Transverse colon (tissue), 4 donors: Measurements from ENCODE around the gene TGIF1. TPM values are rescaled to one million over a fixed set of nuclear protein-coding genes. Genes with fewer than 3 reads are reported as not detected.

Experiments used
- DNase-seq: peaks from one replicate; pipeline ENCODE4 v3.0.0-alpha.2; 2019
- H3K27ac ChIP-seq, 4 donors: fragments of 200-600 bp; sonication (generic); 2 replicates each; pipeline ENCODE4 v1.5.1; 2016 to 2018; ENCODE audit warnings: inconsistent platforms in 4 of 4
- H3K27me3 ChIP-seq: fragments of 200-600 bp; sonication (generic); 2 replicates; pipeline ENCODE4 v1.5.1; 2017; ENCODE audit warnings: inconsistent platforms
- H3K36me3 ChIP-seq, 4 donors: fragments of 200-600 bp; sonication (generic); 2 replicates each; pipeline ENCODE4 v1.5.1; 2017 to 2019; ENCODE audit warnings: inconsistent platforms in 4 of 4
- H3K4me1 ChIP-seq, 4 donors: fragments of 200-600 bp; sonication (generic); 2 replicates each; pipeline ENCODE4 v1.5.1; 2017 to 2020; ENCODE audit warnings: inconsistent platforms in 4 of 4
- H3K4me3 ChIP-seq, 4 donors: fragments of 200-600 bp; sonication (generic); 1 replicate in 1 of 4; 2 replicates in 3 of 4; pipeline versions ENCODE4 v1.5.1 to v1.6.1; 2017 to 2019; ENCODE audit warnings: inconsistent platforms in 4 of 4
- H3K9me3 ChIP-seq, 2 donors: fragments of 200-600 bp; sonication (generic); 2 replicates each; pipeline ENCODE4 v1.5.1; 2017 to 2019; ENCODE audit warnings: inconsistent platforms in 2 of 2
- EP300 ChIP-seq: sonication (generic); formaldehyde crosslinking; IDR thresholded peaks from one replicate; pipeline ENCODE4 v1.6.1; 2017; ENCODE audit warnings: antibody characterized with exemption, low read depth
- POLR2A ChIP-seq: fragments of 450-650 bp; IDR thresholded peaks from one replicate; pipeline ENCODE4 v1.6.1; 2016; ENCODE audit warnings: antibody characterized with exemption, mild to moderate bottlenecking, moderate library complexity
- POLR2AphosphoS5 ChIP-seq, 3 donors: sonication (generic); formaldehyde crosslinking; IDR thresholded peaks; one replicate each; pipeline ENCODE4 v1.6.1; 2016; ENCODE audit warnings: antibody characterized with exemption in 3 of 3
- WGBS, 2 donors: methylation state at CpG; one replicate each; pipeline ENCODE4 v1.1.5; 2018; ENCODE audit warnings: low coverage in 1 of 2; 5-methylcytosine and 5-hydroxymethylcytosine counted together
- in situ Hi-C, 4 donors: fragments of 200-750 bp; cut with MboI; loops; one replicate each; pipeline versions ENCODE4 v1.15.0 to v1.15.1; 2017; ENCODE audit warnings: low sequenced_read_pairs in 3 of 4, low pct_ligation_motif_present in 1 of 4, low pct_unique_long_range_greater_than_20kb in 1 of 4
- intact Hi-C: fragments of 100-400 bp; cut with DNase I; formaldehyde crosslinking; loops from one replicate; pipeline ENCODE4 v1.15.1; 2023; ENCODE audit warnings: low total_unique reads
- total RNA-seq, 4 donors: library from RNA; depleted of rRNA; stranded (reverse); fragments of >200 nt; gene quantifications; one replicate each; pipeline ENCODE4 v1.1.0, GENCODE V29; 2016
- TF ChIP-seq, protein P1 (sequence below), 5 experiments: fragments of 200-600 bp in 3 of 5; fragments of 450-650 bp in 2 of 5; sonication (generic) in 3 of 5; IDR thresholded peaks; 1 replicate in 2 of 5; 2 replicates in 3 of 5; pipeline ENCODE4 v1.5.1; 2016 to 2017; ENCODE audit warnings: antibody characterized with exemption in 5 of 5, inconsistent platforms in 3 of 5, mild to moderate bottlenecking in 2 of 5, moderate library complexity in 1 of 5

The TGIF1 gene
- total RNA-seq, 4 donors from 2014 or later: 23.2 to 166 (median 53.3) TPM

- Histone ChIP-seq H3K9me3 (no peaks in the 10 kb centered on the region), H3K36me3 (no peaks in the 10 kb centered on the region), H3K4me1 (peaks cover 0 to under 1% (median 0%) of the 10 kb centered on the region in 4 donors), H3K27ac (no peak overlapping the region), H3K27me3 (no peaks in the 10 kb centered on the region), H3K4me3 (no peak overlapping the region)
- in situ Hi-C loops: no loop called here
- intact Hi-C loops: no loop called here
- TF ChIP-seq EP300: no peak
- TF ChIP-seq, protein P1, sequence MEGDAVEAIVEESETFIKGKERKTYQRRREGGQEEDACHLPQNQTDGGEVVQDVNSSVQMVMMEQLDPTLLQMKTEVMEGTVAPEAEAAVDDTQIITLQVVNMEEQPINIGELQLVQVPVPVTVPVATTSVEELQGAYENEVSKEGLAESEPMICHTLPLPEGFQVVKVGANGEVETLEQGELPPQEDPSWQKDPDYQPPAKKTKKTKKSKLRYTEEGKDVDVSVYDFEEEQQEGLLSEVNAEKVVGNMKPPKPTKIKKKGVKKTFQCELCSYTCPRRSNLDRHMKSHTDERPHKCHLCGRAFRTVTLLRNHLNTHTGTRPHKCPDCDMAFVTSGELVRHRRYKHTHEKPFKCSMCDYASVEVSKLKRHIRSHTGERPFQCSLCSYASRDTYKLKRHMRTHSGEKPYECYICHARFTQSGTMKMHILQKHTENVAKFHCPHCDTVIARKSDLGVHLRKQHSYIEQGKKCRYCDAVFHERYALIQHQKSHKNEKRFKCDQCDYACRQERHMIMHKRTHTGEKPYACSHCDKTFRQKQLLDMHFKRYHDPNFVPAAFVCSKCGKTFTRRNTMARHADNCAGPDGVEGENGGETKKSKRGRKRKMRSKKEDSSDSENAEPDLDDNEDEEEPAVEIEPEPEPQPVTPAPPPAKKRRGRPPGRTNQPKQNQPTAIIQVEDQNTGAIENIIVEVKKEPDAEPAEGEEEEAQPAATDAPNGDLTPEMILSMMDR (IDR thresholded peaks at IDR 0.05): no peak
- TF ChIP-seq POLR2A: no peak
- no peak for TF ChIP-seq POLR2AphosphoS5 (IDR thresholded peaks at IDR 0.05)
- DNase-seq: no peak
- WGBS, 2 donors: 90 to 95% methylated on average over 3 of the region's 3 CpGs
Measured at GRCh38 chr18:3429121-3429520, 20.9 kb upstream of the TGIF1 start.

GRCh38 chr18:3434685-3435084 is 15.3 kb upstream of the TGIF1 start:
- DNase-seq: no peak
- 80 to 82% methylated on average over 3 to 4 of the region's 4 CpGs for WGBS, 2 donors
- intact Hi-C loops (no loop called here), in situ Hi-C loops (no loop called here)
- H3K27me3 ChIP-seq: no peaks in the 10 kb centered on the region
- H3K4me1 ChIP-seq: no peaks in the 10 kb centered on the region
- no peak for TF ChIP-seq POLR2A
- no peak for TF ChIP-seq POLR2AphosphoS5 (IDR thresholded peaks at IDR 0.05)
- no peak for TF ChIP-seq EP300
- TF ChIP-seq, protein P1 (IDR thresholded peaks at IDR 0.05): no peak
- no peaks in the 10 kb centered on the region for H3K9me3 ChIP-seq
- no peak overlapping the region for H3K27ac ChIP-seq
- H3K4me3 ChIP-seq: no peak overlapping the region
- H3K36me3 ChIP-seq: no peaks in the 10 kb centered on the region

GRCh38 chr18:3440341-3440740 is 9.6 kb upstream of the TGIF1 start:
- in situ Hi-C loops: loop anchor here in 3 of 4 donors (10.0 kb wide), 2 partner anchors 154 to 224 kb away; no protein-coding TSS in a partner anchor
- TF ChIP-seq, protein P1 (IDR thresholded peaks at IDR 0.05): no peak
- TF ChIP-seq POLR2A (no peak), EP300 (no peak), POLR2AphosphoS5 (IDR thresholded peaks at IDR 0.05) (no peak)
- intact Hi-C loops: no loop called here

GRCh38 chr18:3441290-3441689 is 8.7 kb upstream of the TGIF1 start:
- no peaks in the 10 kb centered on the region for H3K27me3 ChIP-seq
- H3K27ac ChIP-seq: no peak overlapping the region
- in situ Hi-C loops: loop anchor here in 3 of 4 donors (10.0 kb wide), 2 partner anchors 154 to 224 kb away; no protein-coding TSS in a partner anchor
- DNase-seq: peak; percentile 18
- H3K4me1 ChIP-seq: peaks cover 0 to 5% (median under 1%) of the 10 kb centered on the region in 4 donors
- 17 to 23% methylated on average over 1 to 2 of the region's 2 CpGs for WGBS, 2 donors
- intact Hi-C loops: no loop called here
- H3K9me3 ChIP-seq: no peaks in the 10 kb centered on the region
- no peaks in the 10 kb centered on the region for H3K36me3 ChIP-seq
- no peak overlapping the region for H3K4me3 ChIP-seq
- no peak for TF ChIP-seq POLR2AphosphoS5 (IDR thresholded peaks at IDR 0.05)
- no peak for TF ChIP-seq POLR2A
- TF ChIP-seq, protein P1 (IDR thresholded peaks at IDR 0.05): peak in 4 of 5 experiments; percentile 22 to 51 (median 34)
- no peak for TF ChIP-seq EP300

More at GRCh38 chr18:3440341-3440740, 9.6 kb upstream of the TGIF1 start:
- DNase-seq: no peak
- Histone ChIP-seq H3K4me1 (peaks cover 0 to 3% (median 0%) of the 10 kb centered on the region in 4 donors), H3K4me3 (no peak overlapping the region), H3K27me3 (no peaks in the 10 kb centered on the region), H3K9me3 (no peaks in the 10 kb centered on the region), H3K36me3 (no peaks in the 10 kb centered on the region), H3K27ac (no peak overlapping the region)
- 90 to 95% methylated on average over 3 to 5 of the region's 5 CpGs for WGBS, 2 donors
